ENCODE results near the gene PCDH10.
"Not testable (repeated sequence)": the region's sequence is repeated elsewhere in the genome, so short reads cannot be mapped to it uniquely, and the experiment has no call there.

The PCDH10 gene

GRCh38 chr4:133233922-133234321 lies 84.8 kb downstream of the PCDH10 start:
- no peak for DNase-seq (ENCODE audit: low read depth in 3 of 3)

- DNase-seq (ENCODE audit: low read depth in 3 of 3): not testable (repeated sequence)
Observed at GRCh38 chr4:133240451-133240850, 91.4 kb downstream of the PCDH10 start.
